H1 (cell line): Measurements from ENCODE around the gene THOC5. TPM values are rescaled to one million over a fixed set of nuclear protein-coding genes. Genes with fewer than 3 reads are reported as not detected.

Experiments
- ASH2L ChIP-seq: fragments of 200-600, 300-600 bp; sonication (generic); IDR thresholded peaks from one replicate; pipeline ENCODE4 v1.7.1; 2017; ENCODE audit warnings: low read length
- BRCA1 ChIP-seq: IDR thresholded peaks from 2 replicates; pipeline ENCODE4 v1.6.1; 2012; ENCODE audit warnings: low read depth, low read length, improper control_type of control experiment
- CBX5 ChIP-seq: fragments of 300-800, 300-1000 bp; sonication (generic); IDR thresholded peaks from 2 replicates; pipeline ENCODE4 v1.7.1; 2016; ENCODE audit warnings: antibody characterized with exemption, low read length, low read depth
- CHD1 ChIP-seq: IDR thresholded peaks from 2 replicates; pipeline ENCODE4 v1.6.1; 2012; ENCODE audit warnings: low read depth, low read length, improper control_type of control experiment
- HDAC6 ChIP-seq: IDR thresholded peaks from one replicate; pipeline ENCODE4 v1.7.1; 2012; ENCODE audit warnings: low read depth, mild to moderate bottlenecking, inconsistent platforms, low read length, moderate library complexity
- NRF1 ChIP-seq: IDR thresholded peaks from 2 replicates; pipeline ENCODE4 v1.6.1; 2011; ENCODE audit warnings: mild to moderate bottlenecking, low read depth, low read length, improper control_type of control experiment
- POU5F1 ChIP-seq: IDR thresholded peaks from 2 replicates; pipeline ENCODE4 v1.6.1; 2011; ENCODE audit warnings: low read depth, mild to moderate bottlenecking, low read length, moderate library complexity
- RFX5 ChIP-seq: IDR thresholded peaks from 2 replicates; pipeline ENCODE4 v1.6.1; 2011; ENCODE audit warnings: low read depth, low read length, improper control_type of control experiment, borderline replicate concordance
- polyA plus RNA-seq, 7 experiments: library from polyadenylated mRNA; depleted of rRNA in 3 of 7; stranded (reverse) in 5 of 7; unstranded in 2 of 7; fragments of >200 nt in 5 of 7; fragments of 200-250 nt in 2 of 7; gene quantifications; 1 replicate in 5 of 7; 2 replicates in 1 of 7; 4 replicates in 1 of 7; pipeline versions ENCODE4 v1.2.1 to v1.2.3, GENCODE V29; 2011 to 2013; ENCODE audit warnings: missing spikeins in 2 of 7, mixed read lengths in 2 of 7
- total RNA-seq: library from RNA; stranded (reverse); fragmentation: NEBNext Ultra II Directional; extraction: Animal tissue kit (Norgen Biotek cat#: 25700); gene quantifications from 2 replicates; pipeline ENCODE4 v1.2.1, GENCODE V29; 2021

Gene THOC5
- total and polyA plus RNA-seq, 2 of the 8 experiments (the other 6 are each of a cell fraction or from before 2014, with no cell fraction given), result 27.7 to 65.7 TPM

DNA sequence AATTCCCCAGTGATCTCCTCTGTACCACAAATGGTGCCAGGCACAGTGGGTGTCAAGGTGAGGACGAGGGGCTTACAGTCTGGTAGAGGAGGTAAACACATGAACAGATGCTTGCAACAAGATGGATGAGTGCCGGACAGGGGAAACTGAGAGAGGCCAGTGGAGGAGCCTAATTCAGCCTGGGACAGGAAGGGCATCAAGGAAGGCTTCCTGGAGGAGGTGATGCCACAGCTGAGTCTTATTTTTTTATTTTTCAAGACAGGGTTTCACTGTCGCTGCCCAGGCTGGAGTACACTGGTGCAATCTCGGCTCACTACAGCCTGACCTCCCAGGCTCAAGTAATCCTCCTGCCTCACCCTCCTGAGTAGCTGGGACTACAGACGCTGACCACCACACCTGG is 92.3 kb downstream of the THOC5 start (continued):
- TF ChIP-seq POU5F1, result no peak
- TF ChIP-seq HDAC6, result no peak
- TF ChIP-seq BRCA1, result no peak
- no peak for TF ChIP-seq RFX5
- TF ChIP-seq CBX5, result no peak
- TF ChIP-seq CHD1, result no peak
- no peak for TF ChIP-seq ASH2L
- no peak for TF ChIP-seq NRF1
